Right atrium auricular region (tissue), 2 donors: ENCODE results near the gene UNC119B. TPM values are rescaled to one million over a fixed set of nuclear protein-coding genes. Genes with fewer than 3 reads are reported as not detected.

Experiments used
- DNase-seq: peaks from one replicate; pipeline ENCODE4 v3.0.0-alpha.2; 2019; ENCODE audit warnings: low spot score
- H3K27ac ChIP-seq, 2 donors: fragments of 200-600 bp; sonication (generic); 1 replicate in 1 of 2; 2 replicates in 1 of 2; pipeline ENCODE4 v1.5.1; 2016 to 2019
- H3K27me3 ChIP-seq, 2 donors: fragments of 200-600 bp; sonication (generic); one replicate each; pipeline versions ENCODE4 v1.5.1 to v1.6.0; 2017 to 2019
- H3K36me3 ChIP-seq: fragments of 200-600 bp; sonication (generic); one replicate; pipeline ENCODE4 v1.5.1; 2016
- H3K4me1 ChIP-seq, 2 donors: fragments of 200-600 bp; sonication (generic); one replicate each; pipeline versions ENCODE4 v1.5.1 to v1.6.0; 2017 to 2019
- H3K4me3 ChIP-seq, 2 donors: fragments of 200-600 bp; sonication (generic); 1 replicate in 1 of 2; 2 replicates in 1 of 2; pipeline ENCODE4 v1.5.1; 2017 to 2019; ENCODE audit warnings: mild to moderate bottlenecking in 1 of 2, moderate library complexity in 1 of 2
- H3K9me3 ChIP-seq, 2 donors: fragments of 200-600 bp; sonication (generic); one replicate each; pipeline ENCODE4 v1.5.1; 2019
- CTCF ChIP-seq, 2 donors: fragments of 200-600 bp; sonication (generic); IDR thresholded peaks; one replicate each; pipeline ENCODE4 v1.5.1; 2019; ENCODE audit warnings: antibody characterized with exemption in 2 of 2
- total RNA-seq, 2 donors: library from RNA; depleted of rRNA; stranded (reverse); fragments of >200 nt; gene quantifications; one replicate each; pipeline ENCODE4 v1.1.0, GENCODE V29; 2016

Gene UNC119B
- total RNA-seq, 2 donors from 2014 or later = 8.9 to 13.1 TPM

- H3K9me3 ChIP-seq = no peaks in the 10 kb centered on the region
- TF ChIP-seq CTCF (IDR thresholded peaks at IDR 0.05) = no peak
- no peaks in the 10 kb centered on the region for H3K36me3 ChIP-seq
- H3K27me3 ChIP-seq = no peaks in the 10 kb centered on the region
- no peaks in the 10 kb centered on the region for H3K4me1 ChIP-seq
- no peak overlapping the region for H3K27ac ChIP-seq
- no peak overlapping the region for H3K4me3 ChIP-seq
- DNase-seq = no peak
These were observed 38.0 kb downstream of the UNC119B start for GRCh38 chr12:120748242-120748641.

GRCh38 chr12:120749256-120749655, 39.0 kb downstream of the UNC119B start:
- no peak overlapping the region for H3K27ac ChIP-seq
- no peak for TF ChIP-seq CTCF (IDR thresholded peaks at IDR 0.05)
- no peaks in the 10 kb centered on the region for H3K9me3 ChIP-seq
- no peaks in the 10 kb centered on the region for H3K36me3 ChIP-seq
- H3K4me3 ChIP-seq = no peak overlapping the region
- no peaks in the 10 kb centered on the region for H3K27me3 ChIP-seq
- no peak for DNase-seq
- H3K4me1 ChIP-seq = no peaks in the 10 kb centered on the region

DNA sequence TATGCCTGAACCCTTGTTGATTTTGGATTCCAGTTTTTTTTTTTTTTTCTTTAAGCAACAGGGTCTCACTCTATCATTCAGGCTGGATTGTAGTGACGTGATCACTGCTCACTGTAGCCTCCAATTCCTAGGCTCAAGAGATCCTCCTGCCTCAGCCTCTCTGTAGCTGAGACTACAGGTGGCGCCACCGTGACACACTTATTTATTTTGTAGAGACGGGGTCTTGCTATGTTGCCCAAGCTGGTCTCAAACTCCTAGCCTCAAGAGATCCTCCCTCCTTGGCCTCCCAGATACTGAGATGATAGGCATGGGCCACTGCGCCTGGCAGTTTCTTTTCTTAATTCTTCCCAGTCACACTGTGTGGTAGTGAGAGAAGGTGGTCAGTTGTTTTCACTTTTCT, 40.5 kb downstream of the UNC119B start:
- no peak overlapping the region for H3K4me3 ChIP-seq
- no peak for DNase-seq
- H3K27me3 ChIP-seq = no peaks in the 10 kb centered on the region
- no peaks in the 10 kb centered on the region for H3K4me1 ChIP-seq
- H3K9me3 ChIP-seq = no peaks in the 10 kb centered on the region
- H3K27ac ChIP-seq = no peak overlapping the region
- no peak for TF ChIP-seq CTCF (IDR thresholded peaks at IDR 0.05)
- H3K36me3 ChIP-seq = no peaks in the 10 kb centered on the region

DNA sequence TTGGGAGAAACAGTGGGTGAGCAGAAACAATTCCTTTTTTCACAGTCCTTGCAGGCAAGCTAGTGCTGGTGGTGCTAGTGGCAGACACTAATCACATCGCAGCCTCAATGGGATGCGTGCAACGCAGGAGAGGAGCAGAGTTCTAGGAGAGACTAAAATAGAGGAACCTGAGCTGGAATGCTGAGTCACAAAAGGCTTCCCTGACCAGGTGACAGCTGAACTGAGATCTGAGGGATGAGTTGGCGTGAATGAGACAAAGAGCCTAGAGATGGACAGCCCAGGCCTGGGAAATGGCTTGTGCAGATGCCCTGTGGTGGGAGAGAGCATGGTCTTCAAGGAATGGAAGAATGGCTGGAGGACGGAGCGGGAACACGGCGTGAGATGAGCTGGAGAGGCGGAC, 41.1 kb downstream of the UNC119B start:
- Histone ChIP-seq H3K4me1 (no peaks in the 10 kb centered on the region), H3K27ac (no peak overlapping the region), H3K4me3 (no peak overlapping the region), H3K27me3 (no peaks in the 10 kb centered on the region), H3K36me3 (no peaks in the 10 kb centered on the region), H3K9me3 (no peaks in the 10 kb centered on the region)
- no peak for TF ChIP-seq CTCF (IDR thresholded peaks at IDR 0.05)
- no peak for DNase-seq

DNA sequence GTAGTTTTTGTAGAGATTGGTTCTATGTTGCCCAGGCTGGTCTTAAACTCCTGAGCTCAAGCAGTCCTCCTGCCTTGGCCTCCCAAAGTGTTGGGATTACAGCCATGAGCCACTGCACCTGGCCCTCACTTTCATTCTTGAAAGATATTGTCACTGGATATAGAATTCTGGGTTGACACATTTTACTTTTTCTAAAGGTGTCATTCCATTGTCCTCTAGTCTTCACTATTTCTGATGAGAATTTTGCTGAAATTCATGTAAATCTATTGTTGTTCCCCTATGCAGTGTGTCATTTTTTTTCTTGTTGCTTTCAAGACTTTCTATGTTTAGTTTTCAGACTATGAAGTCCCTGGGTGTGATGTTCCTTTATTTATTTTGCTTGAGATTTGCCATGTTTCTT, 44.5 kb downstream of the UNC119B start:
- H3K27me3 ChIP-seq = no peaks in the 10 kb centered on the region
- no peak overlapping the region for H3K27ac ChIP-seq
- no peak overlapping the region for H3K4me3 ChIP-seq
- no peaks in the 10 kb centered on the region for H3K36me3 ChIP-seq
- DNase-seq = no peak
- no peaks in the 10 kb centered on the region for H3K4me1 ChIP-seq
- TF ChIP-seq CTCF (IDR thresholded peaks at IDR 0.05) = no peak
- H3K9me3 ChIP-seq = no peaks in the 10 kb centered on the region

- Histone ChIP-seq H3K27ac (no peak overlapping the region), H3K4me3 (no peak overlapping the region), H3K9me3 (no peaks in the 10 kb centered on the region), H3K27me3 (no peaks in the 10 kb centered on the region), H3K36me3 (no peaks in the 10 kb centered on the region), H3K4me1 (no peaks in the 10 kb centered on the region)
- TF ChIP-seq CTCF (IDR thresholded peaks at IDR 0.05) = no peak
- no peak for DNase-seq
These were observed 45.0 kb downstream of the UNC119B start for GRCh38 chr12:120755269-120755668.
